Measurements from ENCODE around the gene CUL1. TPM values are rescaled to one million over a fixed set of nuclear protein-coding genes. Genes with fewer than 3 reads are reported as not detected.
"Not testable (repeated sequence)": the region's sequence is repeated elsewhere in the genome, so short reads cannot be mapped to it uniquely, and the experiment has no call there.

CUL1 gene
- total RNA-seq, 4 donors from 2014 or later = 73.1 to 87.1 (median 77.8) TPM

GRCh38 chr7:148700661-148701064, 2.0 kb downstream of the CUL1 start:
- H3K27me3 ChIP-seq = no peaks in the 10 kb centered on the region
- WGBS = 8% methylated on average over 3 of the region's 3 CpGs
- no peak for DNase-seq (ENCODE audit: extremely low spot score)
- peak overlapping the region; percentile 81 to 99 (median 96) for H3K4me3 ChIP-seq
- intact Hi-C loops (cut with DNase I) = loop anchor here (5.0 to 10.0 kb wide), 2 partner anchors 64 to 182 kb away; partner anchors contain the start of gene EZH2
- H3K4me1 ChIP-seq = peaks cover 46 to 69% (median 65%) of the 10 kb centered on the region in 4 donors
- H3K27ac ChIP-seq (replicated peaks in 1 of 4) = peak overlapping the region; percentile 96 to 99 (median 99)
- no peaks in the 10 kb centered on the region for H3K36me3 ChIP-seq
- H3K9me3 ChIP-seq = no peaks in the 10 kb centered on the region
- TF ChIP-seq POLR2AphosphoS5 (IDR thresholded peaks at IDR 0.05) = no peak
- TF ChIP-seq CTCF (IDR thresholded peaks at IDR 0.05) = no peak
- no peak for TF ChIP-seq EP300 (IDR thresholded peaks at IDR 0.05)
- no peak for TF ChIP-seq POLR2A (IDR thresholded peaks at IDR 0.05; ENCODE audit: low read depth)

- 40% methylated on average over 1 of the region's 1 CpG for WGBS
- intact Hi-C loops (cut with DNase I) = loop anchor here (5.0 to 10.0 kb wide), 2 partner anchors 63 to 181 kb away; partner anchors contain the start of gene EZH2
- Histone ChIP-seq H3K4me1 (peaks cover 53 to 76% (median 72%) of the 10 kb centered on the region in 4 donors), H3K27ac (replicated peaks in 1 of 4) (peak overlapping the region; percentile 96 to 99 (median 99)), H3K36me3 (no peaks in the 10 kb centered on the region), H3K9me3 (no peaks in the 10 kb centered on the region), H3K27me3 (no peaks in the 10 kb centered on the region), H3K4me3 (peak overlapping the region; percentile 81 to 99 (median 96))
- TF ChIP-seq CTCF (IDR thresholded peaks at IDR 0.05) (no peak), POLR2A (IDR thresholded peaks at IDR 0.05; ENCODE audit: low read depth) (no peak), POLR2AphosphoS5 (IDR thresholded peaks at IDR 0.05) (no peak), EP300 (IDR thresholded peaks at IDR 0.05) (no peak)
- DNase-seq (ENCODE audit: extremely low spot score) = no peak
Observed at GRCh38 chr7:148701414-148701813, 2.7 kb downstream of the CUL1 start.

GRCh38 chr7:148702876-148703670, 4.4 kb downstream of the CUL1 start:
- H3K4me1 ChIP-seq = peaks cover 67 to 82% (median 79%) of the 10 kb centered on the region in 4 donors
- WGBS = 81% methylated on average over 11 of the region's 11 CpGs
- DNase-seq (ENCODE audit: extremely low spot score) = no peak
- intact Hi-C loops (cut with DNase I) = loop anchor here (5.0 to 10.0 kb wide), 2 partner anchors 62 to 179 kb away; partner anchors contain the start of gene EZH2
- H3K4me3 ChIP-seq = no peak overlapping the region
- H3K9me3 ChIP-seq = no peaks in the 10 kb centered on the region
- H3K27me3 ChIP-seq = no peaks in the 10 kb centered on the region
- H3K27ac ChIP-seq (replicated peaks in 1 of 4) = no peak overlapping the region
- TF ChIP-seq POLR2AphosphoS5 (IDR thresholded peaks at IDR 0.05) = no peak
- no peak for TF ChIP-seq POLR2A (IDR thresholded peaks at IDR 0.05; ENCODE audit: low read depth)
- no peak for TF ChIP-seq CTCF (IDR thresholded peaks at IDR 0.05)
- TF ChIP-seq EP300 (IDR thresholded peaks at IDR 0.05) = no peak
- no peaks in the 10 kb centered on the region for H3K36me3 ChIP-seq

- not testable (repeated sequence) for DNase-seq (ENCODE audit: extremely low spot score); H3K9me3 ChIP-seq; H3K27me3 ChIP-seq; H3K27ac ChIP-seq (replicated peaks in 1 of 4); H3K4me3 ChIP-seq; H3K36me3 ChIP-seq
- H3K4me1 ChIP-seq = peaks cover 72 to 87% (median 84%) of the 10 kb centered on the region in 4 donors
- 74% methylated on average over 8 of the region's 8 CpGs for WGBS
- intact Hi-C loops (cut with DNase I) = loop anchor here (5.0 to 10.0 kb wide), 2 partner anchors 61 to 179 kb away; partner anchors contain the start of gene EZH2
Observed at GRCh38 chr7:148703671-148703962, 4.9 kb downstream of the CUL1 start.

- Histone ChIP-seq H3K27me3 (no peaks in the 10 kb centered on the region), H3K4me1 (peaks cover 78 to 93% (median 90%) of the 10 kb centered on the region in 4 donors), H3K36me3 (no peaks in the 10 kb centered on the region), H3K27ac (replicated peaks in 1 of 4) (no peak overlapping the region), H3K9me3 (no peaks in the 10 kb centered on the region), H3K4me3 (no peak overlapping the region)
- 58% methylated on average over 3 of the region's 3 CpGs for WGBS
- no peak for DNase-seq (ENCODE audit: extremely low spot score)
- no peak for TF ChIP-seq CTCF (IDR thresholded peaks at IDR 0.05)
- no peak for TF ChIP-seq POLR2AphosphoS5 (IDR thresholded peaks at IDR 0.05)
- TF ChIP-seq POLR2A (IDR thresholded peaks at IDR 0.05; ENCODE audit: low read depth) = no peak
- TF ChIP-seq EP300 (IDR thresholded peaks at IDR 0.05) = no peak
- intact Hi-C loops (cut with DNase I) = loop anchor here (5.0 to 10.0 kb wide), 2 partner anchors 61 to 178 kb away; partner anchors contain the start of gene EZH2
Observed at GRCh38 chr7:148704189-148704588, 5.5 kb downstream of the CUL1 start.

Measured in esophagus muscularis mucosa (tissue), 4 donors.